Astrocyte of the cerebellum (primary cell): Measurements from ENCODE around the gene XRCC1.

Source experiments
- DNase-seq: peaks from one replicate; pipeline ENCODE4 v3.0.0-alpha.2; 2011; ENCODE audit warnings: low read depth
- H3K4me3 ChIP-seq: 2 replicates; pipeline ENCODE4 v1.5.1; 2011; ENCODE audit warnings: mild to moderate bottlenecking, low read depth, low read length, moderate library complexity
- CTCF ChIP-seq: IDR thresholded peaks from 2 replicates; pipeline ENCODE4 v1.5.1; 2012; ENCODE audit warnings: low read length, low read depth, moderate library complexity, mild to moderate bottlenecking; ENCODE audit errors: missing control alignments
- in situ Hi-C: cut with HindIII; loops from 2 replicates; pipeline ENCODE4 v1.10.0; 2017; ENCODE audit warnings: low sequenced_read_pairs

XRCC1 gene

GRCh38 chr19:43510713-43511112 is 64.6 kb downstream of the XRCC1 start:
- DNase-seq, result no peak
- in situ Hi-C loops, result no loop called here

GRCh38 chr19:43507880-43508279 is 67.4 kb downstream of the XRCC1 start:
- in situ Hi-C loops, result no loop called here

More at GRCh38 chr19:43510713-43511112, 64.6 kb downstream of the XRCC1 start:
- no peak for TF ChIP-seq CTCF
- H3K4me3 ChIP-seq, result no peak overlapping the region

GRCh38 chr19:43506629-43507028 is 68.7 kb downstream of the XRCC1 start:
- in situ Hi-C loops, result no loop called here
- no peak for DNase-seq
- no peak for TF ChIP-seq CTCF
- no peak overlapping the region for H3K4me3 ChIP-seq

More at GRCh38 chr19:43507880-43508279, 67.4 kb downstream of the XRCC1 start:
- TF ChIP-seq CTCF, result no peak
- H3K4me3 ChIP-seq, result no peak overlapping the region
- no peak for DNase-seq

GRCh38 chr19:43505941-43506340 is 69.4 kb downstream of the XRCC1 start:
- in situ Hi-C loops, result no loop called here

GRCh38 chr19:43505186-43505456 is 70.2 kb downstream of the XRCC1 start:
- H3K4me3 ChIP-seq, result no peak overlapping the region
- TF ChIP-seq CTCF, result no peak
- in situ Hi-C loops, result no loop called here
- no peak for DNase-seq

More at GRCh38 chr19:43505941-43506340, 69.4 kb downstream of the XRCC1 start:
- H3K4me3 ChIP-seq, result no peak overlapping the region
- DNase-seq, result no peak
- no peak for TF ChIP-seq CTCF

GRCh38 chr19:43504426-43505185 is 70.7 kb downstream of the XRCC1 start, which contains the start of gene PHLDB3:
Gene PHLDB3 (minus strand): TSS chr19:43504746. CDS start chr19:43504118, 628 bp downstream.
- in situ Hi-C loops, result no loop called here
- DNase-seq, result no peak

More at GRCh38 chr19:43504426-43505185, 70.7 kb downstream of the XRCC1 start, which contains the start of gene PHLDB3:
- no peak for TF ChIP-seq CTCF
- H3K4me3 ChIP-seq, result peak within 1 kb of the TSS; percentile 64
